Endothelial cell (in vitro differentiated cells): ENCODE results near the gene CD22. TPM values are rescaled to one million over a fixed set of nuclear protein-coding genes. Genes with fewer than 3 reads are reported as not detected.

Source experiments
- DNase-seq: peaks from one replicate; pipeline ENCODE4 v3.0.0; 2021; ENCODE audit warnings: low spot score
- H3K27ac Mint-ChIP-seq: one replicate; pipeline ENCODE4 v1.8.0; 2021; ENCODE audit warnings: mixed read lengths, inconsistent platforms; ENCODE audit not compliant: unreplicated experiment
- H3K27me3 Mint-ChIP-seq: one replicate; pipeline ENCODE4 v1.8.0; 2021; ENCODE audit warnings: mild to moderate bottlenecking, moderate library complexity, mixed read lengths, inconsistent platforms; ENCODE audit not compliant: unreplicated experiment
- H3K36me3 Mint-ChIP-seq: one replicate; pipeline ENCODE4 v1.8.0; 2021; ENCODE audit warnings: mild to moderate bottlenecking, low read depth, mixed read lengths, inconsistent platforms; ENCODE audit not compliant: unreplicated experiment
- H3K4me1 Mint-ChIP-seq: one replicate; pipeline ENCODE4 v1.8.0; 2021; ENCODE audit warnings: mild to moderate bottlenecking, mixed read lengths, inconsistent platforms; ENCODE audit not compliant: unreplicated experiment
- H3K4me3 Mint-ChIP-seq: one replicate; pipeline ENCODE4 v1.8.0; 2021; ENCODE audit warnings: mild to moderate bottlenecking, mixed read lengths, inconsistent platforms; ENCODE audit not compliant: unreplicated experiment
- H3K9me3 Mint-ChIP-seq: one replicate; pipeline ENCODE4 v1.8.0; 2021; ENCODE audit warnings: mixed read lengths, inconsistent platforms; ENCODE audit not compliant: unreplicated experiment
- CTCF ChIP-seq: fragments of 200-600 bp; sonication (generic); IDR thresholded peaks from one replicate; pipeline ENCODE4 v1.5.0; 2021; ENCODE audit warnings: antibody characterized with exemption; ENCODE audit not compliant: unreplicated experiment
- total RNA-seq: library from RNA; stranded (reverse); fragmentation: NEBNext Ultra II Directional; extraction: Animal tissue kit (Norgen Biotek cat#: 25700); gene quantifications from one replicate; pipeline ENCODE4 v1.2.1, GENCODE V29; 2021; ENCODE audit not compliant: unreplicated experiment

CD22 gene
- total RNA-seq, 1 donor from 2014 or later: not detected

GRCh38 chr19:35337097-35337983 lies 8.4 kb downstream of the CD22 start:
- H3K9me3 Mint-ChIP-seq: no peaks in the 10 kb centered on the region
- no peak for TF ChIP-seq CTCF
- no peak for DNase-seq
- H3K4me1 Mint-ChIP-seq: no peaks in the 10 kb centered on the region
- H3K27ac Mint-ChIP-seq: no peak overlapping the region
- no peaks in the 10 kb centered on the region for H3K36me3 Mint-ChIP-seq
- H3K27me3 Mint-ChIP-seq: no peaks in the 10 kb centered on the region
- H3K4me3 Mint-ChIP-seq: no peak overlapping the region

- no peaks in the 10 kb centered on the region for H3K27me3 Mint-ChIP-seq
- no peak for DNase-seq
- no peaks in the 10 kb centered on the region for H3K9me3 Mint-ChIP-seq
- H3K27ac Mint-ChIP-seq: no peak overlapping the region
- no peaks in the 10 kb centered on the region for H3K4me1 Mint-ChIP-seq
- no peak for TF ChIP-seq CTCF
- no peaks in the 10 kb centered on the region for H3K36me3 Mint-ChIP-seq
- H3K4me3 Mint-ChIP-seq: no peak overlapping the region
Measured at GRCh38 chr19:35337984-35338296, 9.0 kb downstream of the CD22 start.

GRCh38 chr19:35340431-35340830 lies 11.4 kb downstream of the CD22 start:
- peaks cover 4% of the 10 kb centered on the region for H3K27me3 Mint-ChIP-seq
- no peak for DNase-seq
- no peak for TF ChIP-seq CTCF
- no peaks in the 10 kb centered on the region for H3K36me3 Mint-ChIP-seq
- H3K9me3 Mint-ChIP-seq: no peaks in the 10 kb centered on the region
- H3K27ac Mint-ChIP-seq: no peak overlapping the region
- no peaks in the 10 kb centered on the region for H3K4me1 Mint-ChIP-seq
- H3K4me3 Mint-ChIP-seq: no peak overlapping the region

DNA sequence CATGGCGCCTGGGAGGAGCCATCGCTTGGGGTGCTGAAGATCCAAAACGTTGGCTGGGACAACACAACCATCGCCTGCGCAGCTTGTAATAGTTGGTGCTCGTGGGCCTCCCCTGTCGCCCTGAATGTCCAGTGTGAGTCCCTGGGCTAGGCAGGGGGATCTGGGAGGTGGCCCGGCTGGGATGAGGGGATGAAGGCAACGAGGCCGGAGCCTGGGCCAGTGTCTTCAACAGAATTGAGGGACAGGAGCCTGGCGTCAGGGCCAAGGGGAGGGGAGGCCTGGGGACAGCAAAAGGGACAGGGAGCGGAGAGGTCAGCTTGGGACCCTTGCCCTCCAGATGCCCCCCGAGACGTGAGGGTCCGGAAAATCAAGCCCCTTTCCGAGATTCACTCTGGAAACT lies 12.0 kb downstream of the CD22 start:
- DNase-seq: no peak
- Mint-ChIP-seq H3K36me3 (no peaks in the 10 kb centered on the region), H3K27me3 (peaks cover 4% of the 10 kb centered on the region), H3K4me1 (no peaks in the 10 kb centered on the region), H3K4me3 (no peak overlapping the region), H3K9me3 (no peaks in the 10 kb centered on the region), H3K27ac (no peak overlapping the region)
- no peak for TF ChIP-seq CTCF

- no peak for DNase-seq
- no peak overlapping the region for H3K27ac Mint-ChIP-seq
- TF ChIP-seq CTCF: no peak
- H3K27me3 Mint-ChIP-seq: peaks cover 4% of the 10 kb centered on the region
- no peaks in the 10 kb centered on the region for H3K9me3 Mint-ChIP-seq
- no peaks in the 10 kb centered on the region for H3K36me3 Mint-ChIP-seq
- no peaks in the 10 kb centered on the region for H3K4me1 Mint-ChIP-seq
- no peak overlapping the region for H3K4me3 Mint-ChIP-seq
Measured at GRCh38 chr19:35341565-35342225, 12.7 kb downstream of the CD22 start.
